SH-SY5Y (cell line): Measurements from ENCODE around the gene ROBO1.

ENCODE experiments used
- GATA2 ChIP-seq: IDR thresholded peaks from 2 replicates; pipeline ENCODE4 v1.6.1; 2011; ENCODE audit warnings: mild to moderate bottlenecking, low read depth, low read length
- GATA3 ChIP-seq: IDR thresholded peaks from 2 replicates; pipeline ENCODE4 v1.6.1; 2011; ENCODE audit warnings: low read depth, mild to moderate bottlenecking, low read length, moderate library complexity

GRCh38 chr3:79001255-79001654, 766.5 kb downstream of the ROBO1 start:
- no peak for TF ChIP-seq GATA2
- TF ChIP-seq GATA3, result no peak
